Measurements from ENCODE around the gene ABLIM1. TPM values are rescaled to one million over a fixed set of nuclear protein-coding genes. Genes with fewer than 3 reads are reported as not detected.

Gene ABLIM1
- total RNA-seq, 1 experiment from 2014 or later: 28.2 TPM

DNA sequence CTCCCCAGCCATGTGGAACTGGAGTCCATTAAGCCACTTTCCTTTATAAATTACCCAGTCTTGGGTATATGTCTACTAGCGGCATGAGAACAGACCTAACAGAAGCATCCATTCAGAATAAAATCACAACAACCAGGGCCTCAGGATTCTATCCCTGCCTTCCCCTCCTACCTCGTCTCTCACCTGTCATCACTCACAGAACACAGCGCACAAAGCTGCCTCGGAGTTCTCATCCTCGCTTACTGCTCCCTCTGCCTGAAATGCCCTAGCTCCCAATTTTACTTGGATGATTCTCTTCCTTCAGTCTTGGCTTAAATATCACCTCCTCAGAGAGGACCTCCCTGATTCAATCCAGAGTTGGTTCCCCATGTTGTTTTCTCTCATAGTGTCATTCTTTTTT, 183.1 kb downstream of the ABLIM1 start:
- no peak for DNase-seq (ENCODE audit: extremely low read depth, low read depth)

DNA sequence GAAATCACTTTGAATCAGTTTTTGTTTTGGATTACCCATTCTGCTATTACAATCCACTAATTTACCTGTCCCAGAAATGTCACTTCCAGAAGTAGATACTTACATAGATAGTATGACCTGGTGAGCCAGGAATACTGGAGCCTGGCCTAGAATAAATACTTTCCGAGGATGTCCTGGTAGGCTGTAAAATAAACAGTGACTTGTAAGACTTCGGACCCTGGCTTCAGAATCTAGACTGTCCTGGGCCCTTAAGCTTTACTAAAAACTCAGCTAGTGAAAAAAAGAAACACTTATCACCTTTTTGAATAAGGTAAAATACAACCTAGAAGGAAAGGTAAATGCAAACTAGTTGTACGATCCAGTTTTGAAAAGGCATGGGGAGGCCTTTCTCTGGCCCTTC, 184.3 kb downstream of the ABLIM1 start:
- DNase-seq (ENCODE audit: extremely low read depth, low read depth): no peak

DNA sequence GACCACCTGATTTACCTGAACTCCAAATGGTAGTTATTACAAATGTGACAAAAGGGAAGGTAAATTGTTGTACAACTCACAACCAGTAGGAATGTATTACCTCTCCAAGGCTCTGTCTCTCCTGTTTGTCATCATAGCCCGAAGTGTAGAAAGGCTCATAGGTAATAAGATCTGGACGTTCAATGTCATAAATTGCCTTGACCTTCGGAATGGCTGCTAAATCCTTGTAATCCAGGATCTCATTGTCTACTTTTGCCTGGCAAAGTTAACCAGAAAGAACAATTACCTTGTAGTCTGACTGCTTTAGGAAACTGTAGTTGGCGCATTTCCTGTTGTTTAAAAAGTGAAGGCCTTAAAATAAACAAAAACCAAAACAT, 185.2 kb downstream of the ABLIM1 start:
- DNase-seq (ENCODE audit: extremely low read depth, low read depth): no peak

DNA sequence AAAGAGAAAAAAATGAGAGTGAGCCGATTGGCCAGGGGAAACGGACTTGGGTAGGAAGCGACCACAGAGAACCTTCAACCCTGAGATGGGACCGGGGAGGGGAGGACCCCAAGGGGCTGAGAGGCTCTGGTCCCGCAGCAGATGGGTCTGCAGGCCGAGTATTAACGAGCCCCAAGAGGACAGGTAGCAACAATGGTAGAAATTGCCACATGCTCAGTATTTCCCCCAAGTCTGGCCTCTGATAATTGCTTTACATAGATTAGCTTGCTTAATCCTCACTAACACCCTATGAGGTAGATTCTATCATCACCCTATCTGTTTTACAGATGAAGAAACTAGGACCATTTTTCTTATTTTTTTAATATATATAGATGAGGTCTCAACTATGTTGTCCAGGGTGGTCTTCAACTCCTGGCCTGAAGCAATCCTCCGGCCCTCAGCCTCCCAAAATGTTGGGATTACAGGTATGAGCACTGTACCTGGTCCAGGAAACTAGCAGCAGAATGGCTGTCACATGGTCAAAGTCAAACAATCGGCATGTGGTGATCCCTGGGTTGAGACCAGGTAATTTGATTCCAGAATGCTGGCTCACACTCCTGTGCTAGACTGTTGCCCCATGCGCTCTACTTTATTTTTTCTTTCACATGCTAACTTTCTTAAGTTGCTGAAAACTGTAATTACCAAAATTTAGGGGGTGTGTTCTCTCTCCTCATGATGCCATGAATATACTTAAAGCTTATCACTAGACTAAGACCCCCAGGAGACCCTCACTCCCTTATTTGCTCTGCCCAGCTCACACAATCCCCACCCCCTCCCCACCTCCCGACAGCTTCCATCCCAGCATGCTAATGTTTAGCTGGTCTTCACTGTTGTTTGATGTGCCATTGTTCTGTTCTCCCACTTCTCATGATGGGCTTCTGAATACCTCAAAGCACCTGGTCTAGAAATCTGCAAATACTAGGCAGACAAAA, 185.9 kb downstream of the ABLIM1 start:
- no peak for DNase-seq (ENCODE audit: extremely low read depth, low read depth)

DNA sequence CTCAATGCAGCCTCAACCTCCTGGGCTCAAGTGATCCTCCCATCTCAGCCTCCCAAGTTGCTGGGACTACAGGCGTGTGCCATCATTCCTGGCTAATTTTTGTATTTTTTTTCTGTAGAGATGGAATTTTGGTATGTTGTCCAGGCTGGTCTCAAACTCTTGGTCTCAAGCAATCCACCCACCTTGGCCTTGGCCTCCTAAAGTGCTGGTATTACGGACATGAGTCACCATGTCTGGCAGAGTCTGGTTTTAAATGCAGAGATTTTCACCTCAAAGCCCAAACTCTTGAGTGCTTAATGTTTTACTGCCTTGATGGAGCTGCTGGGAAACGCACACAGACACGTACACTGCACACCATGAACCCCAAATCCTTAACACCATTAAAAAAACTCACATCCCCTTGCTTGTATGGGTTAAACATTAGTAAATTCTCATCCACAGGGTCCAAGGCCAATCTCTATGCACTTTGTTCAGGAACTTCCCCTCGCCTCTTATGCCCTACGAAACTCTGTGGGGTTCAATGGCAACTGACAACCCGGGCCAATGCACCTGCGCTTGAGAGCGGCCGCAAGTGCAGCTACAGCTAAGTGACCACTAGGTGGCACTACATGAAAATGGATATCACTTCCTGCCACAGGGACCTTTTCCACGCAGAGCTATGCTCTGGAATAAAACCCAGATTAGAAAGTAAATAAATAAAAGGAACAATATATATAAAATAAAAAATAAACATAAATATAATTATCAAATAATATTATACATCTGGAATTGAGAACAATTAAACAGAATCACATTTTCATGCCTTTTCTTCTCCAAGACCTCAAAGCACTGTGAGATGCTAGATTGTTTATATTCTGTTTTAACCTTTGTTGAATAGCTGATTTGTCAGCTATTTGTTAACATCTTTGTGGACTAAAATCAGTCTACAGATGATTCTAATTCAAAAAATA, 186.8 kb downstream of the ABLIM1 start:
- peak; percentile 62 for DNase-seq (ENCODE audit: extremely low read depth, low read depth)

DNA sequence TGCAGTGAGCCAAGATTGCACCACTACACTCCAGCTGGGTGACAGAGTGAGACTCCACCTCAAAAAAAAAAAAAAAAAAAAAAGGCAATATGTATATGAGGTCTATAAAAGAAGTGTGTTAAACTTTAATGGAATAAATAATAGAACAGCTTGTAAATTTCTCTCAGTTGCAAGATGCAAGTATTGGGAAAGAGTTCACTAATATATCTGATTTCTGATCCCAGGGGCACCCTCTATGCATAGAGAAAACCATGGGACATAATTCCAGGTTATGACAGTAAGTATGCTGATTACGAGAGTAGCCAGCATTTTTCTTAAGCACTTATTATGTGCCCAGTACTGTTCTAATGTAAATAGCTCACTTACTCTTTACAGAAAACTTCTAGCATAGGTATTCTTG, 187.7 kb downstream of the ABLIM1 start:
- DNase-seq (ENCODE audit: extremely low read depth, low read depth): no peak

DNA sequence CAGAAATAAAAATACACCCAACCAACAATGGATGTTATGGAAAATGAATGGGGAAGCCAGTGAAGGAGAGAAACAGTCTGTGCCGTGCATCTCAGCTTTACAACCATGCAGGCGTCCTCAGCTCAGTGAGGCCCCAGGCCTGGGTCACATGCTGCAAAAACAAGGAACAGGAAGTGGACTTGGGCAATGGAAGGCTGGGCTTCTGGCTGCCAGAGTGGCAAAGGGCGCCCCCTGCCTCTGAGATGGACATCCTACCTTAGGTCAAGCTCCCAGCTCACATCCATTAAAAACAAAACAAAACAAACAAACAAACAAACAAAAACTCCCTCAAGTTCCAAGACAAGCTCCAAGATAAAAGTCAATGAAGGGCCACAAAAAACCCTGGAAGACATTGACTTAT, 199.1 kb downstream of the ABLIM1 start:
- DNase-seq (ENCODE audit: extremely low read depth, low read depth): peak; percentile 24

DNA sequence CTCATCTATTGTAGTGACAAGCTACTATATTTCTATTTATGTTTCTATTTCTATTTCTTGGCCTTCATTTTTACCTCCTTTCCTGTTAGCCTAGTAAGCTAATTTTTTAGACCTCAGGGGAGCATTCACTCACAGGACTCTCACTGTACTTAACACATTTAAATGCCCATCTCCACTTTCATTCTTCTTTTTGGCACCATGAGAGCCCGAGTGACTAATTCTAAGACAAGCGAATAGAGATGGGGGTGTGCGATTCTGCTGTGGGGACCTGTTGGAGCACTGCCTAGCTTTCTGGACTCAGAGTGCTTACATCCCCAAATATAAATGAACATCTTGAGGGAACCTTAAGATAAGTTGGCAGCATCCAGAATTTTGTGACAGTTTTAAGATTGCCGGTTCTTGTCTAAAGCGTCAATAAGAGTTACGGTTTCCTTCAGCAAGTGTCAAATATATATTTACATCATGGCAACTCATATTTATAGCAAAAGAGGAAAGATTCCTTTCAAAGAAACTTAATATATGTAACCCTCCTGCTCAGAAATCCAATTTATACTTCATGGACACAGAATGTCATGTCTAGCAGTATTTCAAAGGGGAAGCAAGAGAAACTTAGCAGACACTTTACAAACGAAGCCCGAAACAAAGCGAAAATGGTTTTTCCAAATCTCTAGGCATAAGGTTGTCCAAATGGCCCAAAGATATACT, 199.7 kb downstream of the ABLIM1 start:
- DNase-seq (ENCODE audit: extremely low read depth, low read depth): no peak

DNA sequence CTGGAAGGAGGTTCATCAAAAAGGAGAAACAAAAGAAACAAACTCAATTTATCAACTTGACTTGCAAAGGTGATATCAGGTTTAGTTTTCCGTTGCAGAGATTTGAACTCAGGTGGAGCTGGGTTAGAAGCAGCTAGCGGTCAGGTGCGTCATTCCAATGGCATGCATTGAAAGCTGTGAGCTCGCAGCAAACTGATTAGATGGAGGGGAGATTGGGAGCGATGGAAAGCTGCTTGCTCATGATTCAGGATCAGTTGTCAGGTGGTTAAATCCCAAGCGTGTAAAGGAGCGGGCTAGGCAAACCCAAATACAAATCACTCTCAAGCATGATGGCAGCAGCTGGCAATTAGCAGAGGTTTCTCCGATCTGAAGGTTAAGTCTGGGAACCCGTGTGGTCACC, 204.5 kb downstream of the ABLIM1 start:
- no peak for DNase-seq (ENCODE audit: extremely low read depth, low read depth)

DNA sequence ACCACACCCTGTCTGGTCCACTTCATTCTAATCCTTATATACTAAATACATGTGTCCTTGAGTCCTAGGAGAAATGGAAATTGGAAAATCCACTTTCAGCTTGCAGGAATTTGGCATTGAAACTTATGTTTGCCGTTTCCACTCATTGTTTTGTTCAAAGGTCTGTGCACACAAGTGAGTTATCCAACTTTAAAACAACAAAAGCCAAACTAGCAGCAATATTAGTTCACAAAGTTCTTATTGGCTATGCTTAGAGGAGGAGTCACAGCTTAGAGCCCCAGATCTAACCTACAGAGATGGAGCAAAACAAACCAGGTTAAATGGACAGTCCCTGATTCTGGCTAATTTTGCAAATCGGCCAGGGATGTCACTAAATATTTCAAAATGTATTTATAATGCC, 209.2 kb downstream of the ABLIM1 start:
- DNase-seq (ENCODE audit: extremely low read depth, low read depth): no peak

DNA sequence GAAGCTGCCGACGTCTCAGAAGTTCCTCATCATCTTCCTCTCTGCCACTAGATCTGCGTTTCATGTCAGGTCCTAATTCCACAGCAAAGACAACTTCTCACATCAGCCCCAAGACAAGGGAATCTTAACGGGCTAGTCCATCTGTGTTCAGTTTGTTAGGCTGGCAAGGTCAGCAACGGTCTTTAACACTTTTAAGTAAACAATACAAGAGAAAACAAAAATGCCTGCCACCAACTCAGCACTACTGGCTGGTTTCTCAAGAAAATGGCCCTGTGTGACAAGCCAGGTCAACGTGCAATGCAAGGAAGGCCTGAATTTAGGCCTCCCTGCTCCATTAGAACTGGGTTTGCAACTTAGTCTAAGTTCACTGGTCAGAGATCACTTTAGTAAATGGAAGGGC, 212.7 kb downstream of the ABLIM1 start:
- no peak for DNase-seq (ENCODE audit: extremely low read depth, low read depth)

DNA sequence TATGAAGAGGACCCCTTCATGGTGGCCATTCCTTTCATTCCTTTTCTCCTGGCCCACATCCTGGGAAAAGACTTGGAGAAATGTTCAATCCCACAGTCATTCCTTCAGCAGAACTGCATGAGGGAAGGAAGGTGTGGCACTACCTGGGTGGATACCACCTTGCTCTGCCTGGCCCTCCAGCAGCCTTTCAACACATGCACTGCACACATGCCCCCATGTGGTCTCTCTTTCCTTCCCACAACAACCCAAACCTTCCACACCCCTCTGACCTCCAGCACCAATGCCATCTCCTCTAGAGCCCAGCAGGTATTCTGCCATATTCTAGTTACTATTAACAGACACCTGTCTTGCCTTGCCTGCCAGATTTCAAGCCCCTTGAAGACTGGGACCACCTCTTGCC, 213.3 kb downstream of the ABLIM1 start:
- no peak for DNase-seq (ENCODE audit: extremely low read depth, low read depth)

DNA sequence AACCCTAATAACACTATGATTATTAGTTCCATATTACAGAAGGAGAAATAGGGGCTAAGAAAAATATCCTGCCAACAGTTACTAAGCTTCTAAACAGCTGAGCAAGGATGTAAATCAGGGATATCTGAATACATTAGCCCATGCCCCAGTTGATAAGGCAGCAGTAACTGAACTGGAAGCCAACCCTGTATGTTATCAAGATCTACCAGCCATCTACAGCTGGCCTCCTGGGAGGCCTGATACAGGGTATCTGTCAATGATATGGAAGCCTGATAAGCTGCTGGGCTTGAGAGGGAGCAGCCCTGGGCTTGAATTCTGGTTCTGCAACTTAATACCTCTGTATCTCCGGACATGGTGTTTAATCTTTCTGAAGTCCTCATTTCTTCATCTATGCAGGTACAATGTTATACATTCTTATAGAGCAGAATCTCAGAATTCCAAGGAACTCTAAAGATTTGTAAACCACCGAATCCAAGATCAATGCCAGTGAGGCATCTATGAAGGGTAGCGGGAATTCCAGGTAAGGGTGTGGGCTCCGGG, 215.9 kb downstream of the ABLIM1 start:
- DNase-seq (ENCODE audit: extremely low read depth, low read depth): no peak

DNA sequence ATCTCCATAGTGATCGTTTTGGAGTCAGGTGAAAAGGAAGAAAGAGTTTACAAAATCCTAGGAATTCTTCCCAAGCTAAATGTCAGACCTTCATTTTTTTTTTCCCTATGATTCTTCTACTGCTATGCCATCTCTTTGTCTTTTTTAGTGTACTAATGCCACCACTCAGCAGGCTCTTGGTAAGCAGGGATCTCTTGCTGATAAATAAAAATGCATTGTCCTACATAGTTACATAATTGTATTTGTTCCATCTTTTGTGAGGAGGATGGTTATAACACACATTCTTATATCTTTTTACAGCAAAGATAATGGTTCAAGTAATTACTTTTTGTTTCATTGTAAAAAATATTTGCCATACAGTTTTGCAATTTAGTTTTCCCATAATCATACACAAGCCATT, 217.0 kb downstream of the ABLIM1 start:
- DNase-seq (ENCODE audit: extremely low read depth, low read depth): no peak

DNA sequence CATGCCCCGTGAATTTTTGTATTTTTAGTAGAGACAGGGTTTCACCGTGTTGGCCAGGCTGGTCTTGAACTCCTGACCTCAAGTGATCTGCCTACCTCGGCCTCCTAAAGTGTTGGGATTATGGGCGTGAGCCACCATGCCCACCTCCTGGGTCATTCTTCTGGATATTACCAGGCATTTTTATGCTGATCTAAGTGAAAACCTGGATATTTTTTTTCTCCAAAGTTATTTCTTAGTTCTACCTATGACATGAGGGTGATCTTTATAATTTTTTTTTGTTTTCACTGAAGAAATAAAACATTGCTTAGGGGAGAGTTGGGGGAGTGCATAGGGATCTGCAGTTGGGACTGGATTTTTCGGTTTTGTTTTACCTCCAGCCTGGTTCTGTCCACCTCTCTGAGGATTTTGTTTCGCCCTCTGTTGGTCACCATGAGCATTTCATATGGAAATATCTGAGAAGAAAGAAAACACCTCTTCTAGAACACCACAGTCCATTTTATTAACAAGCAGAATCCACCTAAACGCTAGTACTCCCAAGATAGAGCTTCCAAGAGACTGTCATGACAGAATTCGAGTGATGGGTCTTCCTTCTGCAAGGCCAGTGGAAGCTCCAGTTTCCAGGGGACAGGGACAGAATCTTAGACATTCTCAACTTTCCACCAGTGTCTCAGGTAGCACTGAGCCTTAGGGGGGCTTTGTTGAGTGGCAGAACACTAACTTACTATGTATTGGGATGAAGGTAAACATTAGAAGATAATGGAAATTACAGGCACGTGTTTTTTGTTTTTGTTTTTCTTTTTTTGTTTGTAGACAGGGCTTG, 220.4 kb downstream of the ABLIM1 start:
- peak; percentile 22 for DNase-seq (ENCODE audit: extremely low read depth, low read depth)

DNA sequence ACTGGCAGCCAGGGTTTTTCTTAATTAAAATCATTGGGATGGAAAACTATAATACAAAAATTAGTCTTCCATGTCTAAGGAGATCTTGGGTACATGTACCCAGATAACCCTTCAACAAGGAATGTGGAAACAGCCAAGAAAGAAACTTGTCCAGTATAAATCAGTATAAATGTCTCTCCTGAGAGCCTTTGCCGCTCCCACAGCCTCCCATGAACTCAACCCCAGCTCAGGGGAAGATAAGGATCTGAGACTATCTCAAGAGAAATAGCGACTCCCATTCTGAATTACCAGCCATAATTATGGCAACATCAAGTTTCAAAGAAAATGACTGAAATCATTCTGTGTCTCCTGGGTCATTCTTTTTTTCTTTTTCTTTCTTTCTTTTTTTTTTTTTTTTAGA, 221.1 kb downstream of the ABLIM1 start:
- DNase-seq (ENCODE audit: extremely low read depth, low read depth): no peak

DNA sequence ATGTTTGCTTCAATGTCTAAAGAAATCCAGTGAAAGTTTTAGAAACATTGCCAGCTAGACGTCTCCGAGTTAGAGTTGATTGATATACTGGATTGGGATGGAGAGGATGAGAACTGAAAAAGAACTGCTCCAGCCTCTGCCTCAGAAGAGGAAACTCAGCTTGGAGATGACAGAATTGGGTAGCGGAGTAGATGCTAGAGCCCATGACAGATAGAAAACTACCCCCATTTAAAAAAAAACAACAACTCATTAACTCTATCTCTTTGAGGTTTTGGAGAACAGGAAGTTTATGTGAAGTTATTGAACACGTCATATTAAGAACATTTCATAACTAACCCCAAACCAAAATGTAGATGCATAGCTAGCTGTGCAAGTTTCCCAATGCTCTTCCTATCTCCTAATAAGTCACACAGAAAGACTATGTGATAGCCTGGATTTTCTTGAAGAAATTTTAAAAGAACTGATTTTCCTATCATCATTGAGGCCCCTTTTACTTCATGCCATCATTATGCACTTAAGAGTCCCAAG, 225.4 kb downstream of the ABLIM1 start:
- no peak for DNase-seq (ENCODE audit: extremely low read depth, low read depth)

DNA sequence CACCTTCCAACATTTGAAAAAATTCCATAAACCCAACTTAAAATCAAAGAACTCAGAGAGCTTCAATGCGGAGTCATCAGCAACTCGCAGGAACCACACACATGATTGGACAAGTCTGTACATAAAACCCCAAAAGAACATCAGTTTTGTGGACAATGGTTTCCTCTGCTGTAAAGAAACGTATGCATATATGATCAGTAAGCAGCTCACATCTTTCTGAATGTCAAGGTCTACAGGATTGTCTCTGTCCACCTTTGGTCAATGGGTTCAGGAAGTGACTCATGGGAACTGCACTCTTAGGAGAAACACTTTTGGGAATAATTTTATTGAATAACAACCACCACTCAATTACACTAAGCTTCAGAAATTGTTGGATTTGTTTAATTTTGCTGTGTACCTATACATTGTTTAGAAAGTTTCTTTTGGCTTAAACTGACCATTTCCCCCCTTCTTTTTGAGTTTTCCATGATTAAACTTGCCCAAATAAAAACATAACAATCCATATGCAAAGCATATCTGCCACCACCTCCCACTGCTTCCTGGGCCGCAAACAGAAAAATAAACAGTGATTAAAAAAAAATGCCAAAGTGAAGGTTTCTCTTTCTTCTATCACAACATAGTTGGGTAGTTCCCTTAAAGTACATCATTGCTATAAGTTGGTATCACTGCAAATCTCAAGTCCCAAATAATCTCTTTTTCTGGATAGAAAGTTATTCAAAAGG, 226.5 kb downstream of the ABLIM1 start:
- no peak for DNase-seq (ENCODE audit: extremely low read depth, low read depth)

All from NCI-H460 (cell line).